HCT116 (cell line): ENCODE measurements around the gene RPAP3. TPM values are rescaled to one million over a fixed set of nuclear protein-coding genes. Genes with fewer than 3 reads are reported as not detected.

Experiments
- ATAC-seq: fragments of 200-7000 bp; cut with Tn5 transposase; 2 replicates; pipeline ENCODE4 v1.9.1; 2020; ENCODE audit warnings: mild to moderate bottlenecking, moderate library complexity
- BruUV-seq: library from RNA; stranded (reverse); fragments of 400-500 nt; replicated peaks from 2 replicates; lab custom pipeline; 2021; lab: Mats Ljungman, UMichigan
- CTCF ChIA-PET: fragments of 300-600 bp; sonication (Branson Sonifier 250); formaldehyde crosslinking; loops from one replicate; lab custom pipeline; 2021; ENCODE audit warnings: antibody characterized with exemption; lab: Charles Lee
- POLR2A ChIA-PET: fragments of 300-600, 350-600 bp; sonication (Branson Sonifier 250); formaldehyde crosslinking; loops from one replicate; lab custom pipeline; 2021; ENCODE audit warnings: antibody characterized with exemption; lab: Charles Lee
- RAD21 ChIA-PET, 2 experiments: fragments of 300-600 bp; sonication (Branson Sonifier 250); formaldehyde crosslinking; loops; one replicate each; lab custom pipeline; 2023; ENCODE audit warnings: low total read pairs in 2 of 2; ENCODE audit not compliant: uncharacterized antibody in 2 of 2, unreplicated experiment in 2 of 2, low non-redundant PET in 1 of 2; lab: Charles Lee
- DNase-seq: peaks from one replicate; pipeline ENCODE4 v3.0.0-alpha.2; 2010; ENCODE audit warnings: low read depth, low spot score
- H2AFZ ChIP-seq: fragments of 200-600 bp; shearing (Covaris generic), sonication (generic); 2 replicates; pipeline ENCODE4 v1.6.1; 2017; ENCODE audit warnings: low read depth, mixed run types, mixed read lengths, antibody characterized with exemption, low read length; ENCODE audit not compliant: poor library complexity, severe bottlenecking
- H3K27ac ChIP-seq: 2 replicates; pipeline ENCODE4 v1.5.1; 2012; ENCODE audit warnings: low read depth, low read length
- H3K27me3 ChIP-seq: fragments of 200-600 bp; sonication (generic); 2 replicates; pipeline ENCODE4 v1.6.1; 2016; ENCODE audit warnings: mixed run types, low read length, mixed read lengths; ENCODE audit not compliant: insufficient read depth
- H3K36me3 ChIP-seq, 2 experiments: fragments of 200-500 bp in 1 of 2; fragments of 200-600 bp in 1 of 2; sonication (Bioruptor generic) in 1 of 2; sonication (generic) in 1 of 2; 2 replicates each; pipeline versions ENCODE4 v1.5.1 to v1.6.1; 2014 to 2016; ENCODE audit warnings: low read length in 2 of 2, inconsistent platforms in 1 of 2, mixed read lengths in 1 of 2, mixed run types in 1 of 2; ENCODE audit not compliant: insufficient read depth in 2 of 2, control insufficient read depth in 1 of 2
- H3K4me1 ChIP-seq, 2 experiments: fragments of 200-600 bp in 1 of 2; sonication (generic) in 1 of 2; 2 replicates each; pipeline versions ENCODE4 v1.5.1 to v1.6.1; 2012 to 2017; ENCODE audit warnings: low read length in 2 of 2, inconsistent platforms in 1 of 2, mild to moderate bottlenecking in 1 of 2, mixed read lengths in 1 of 2, mixed run types in 1 of 2, moderate library complexity in 1 of 2; ENCODE audit not compliant: insufficient read depth in 2 of 2, control insufficient read depth in 1 of 2
- H3K4me2 ChIP-seq: fragments of 200-600 bp; sonication (generic); 2 replicates; pipeline ENCODE4 v1.6.1; 2017; ENCODE audit warnings: mixed run types, low read length, mixed read lengths
- H3K4me3 ChIP-seq, 2 experiments: fragments of 200-600 bp in 1 of 2; sonication (generic) in 1 of 2; replicated peaks in 1 of 2; 2 replicates each; pipeline ENCODE4 v1.5.1; 2011 to 2016; ENCODE audit warnings: low read length in 2 of 2, control low read depth in 1 of 2, low read depth in 1 of 2, mild to moderate bottlenecking in 1 of 2, mixed read lengths in 1 of 2, mixed run types in 1 of 2
- H3K79me2 ChIP-seq: fragments of 200-600 bp; sonication (generic); 2 replicates; pipeline ENCODE4 v1.6.1; 2017; ENCODE audit warnings: mild to moderate bottlenecking, mixed run types, low read length, moderate library complexity, mixed read lengths; ENCODE audit not compliant: insufficient read depth
- H3K9ac ChIP-seq: fragments of 200-600 bp; sonication (generic); 2 replicates; pipeline ENCODE4 v1.6.1; 2016; ENCODE audit warnings: low read length, mixed read lengths
- H3K9me2 ChIP-seq: fragments of 200-600 bp; sonication (generic), shearing (Covaris generic); 2 replicates; pipeline ENCODE4 v1.6.1; 2017; ENCODE audit warnings: mixed run types, mild to moderate bottlenecking, moderate library complexity; ENCODE audit not compliant: insufficient read depth
- H3K9me3 ChIP-seq, 2 experiments: fragments of 200-500 bp in 1 of 2; fragments of 200-600 bp in 1 of 2; sonication (Bioruptor generic) in 1 of 2; sonication (generic) in 1 of 2; 2 replicates each; pipeline ENCODE4 v1.6.1; 2014 to 2017; ENCODE audit warnings: low read length in 2 of 2, mixed read lengths in 2 of 2, inconsistent platforms in 1 of 2, low read depth in 1 of 2, mild to moderate bottlenecking in 1 of 2, mixed run types in 1 of 2, moderate library complexity in 1 of 2; ENCODE audit not compliant: control insufficient read depth in 1 of 2, insufficient read depth in 1 of 2
- H4K20me1 ChIP-seq: fragments of 200-600 bp; sonication (generic), shearing (Covaris generic); 2 replicates; pipeline ENCODE4 v1.6.1; 2017; ENCODE audit warnings: mixed run types, mild to moderate bottlenecking, moderate library complexity; ENCODE audit not compliant: insufficient read depth
- CEBPB ChIP-seq: IDR thresholded peaks from 2 replicates; pipeline ENCODE4 v1.6.1; 2012; ENCODE audit warnings: low read depth
- EGR1 ChIP-seq: IDR thresholded peaks from 2 replicates; pipeline ENCODE4 v1.6.1; 2012; ENCODE audit warnings: low read depth
- ELF1 ChIP-seq: IDR thresholded peaks from 2 replicates; pipeline ENCODE4 v1.6.1; 2012; ENCODE audit warnings: low read depth, borderline replicate concordance
- EZH2 ChIP-seq: fragments of 200-600 bp; sonication (generic); IDR thresholded peaks from 2 replicates; pipeline ENCODE4 v1.6.1; 2017; ENCODE audit warnings: antibody characterized with exemption, mixed run types
- FOSL1 ChIP-seq: IDR thresholded peaks from 2 replicates; pipeline ENCODE4 v1.6.1; 2012; ENCODE audit warnings: low read depth
- MAX ChIP-seq: IDR thresholded peaks from 2 replicates; pipeline ENCODE4 v1.6.1; 2012
- POLR2A ChIP-seq: IDR thresholded peaks from 2 replicates; pipeline ENCODE4 v1.7.0; 2011; ENCODE audit warnings: borderline replicate concordance; ENCODE audit not compliant: insufficient read depth, insufficient read length; ENCODE audit errors: extremely low read depth
- POLR2AphosphoS5 ChIP-seq: IDR thresholded peaks from 2 replicates; pipeline ENCODE4 v1.6.1; 2011; ENCODE audit warnings: mild to moderate bottlenecking, low read depth, low read length, moderate library complexity
- SP1 ChIP-seq: IDR thresholded peaks from 2 replicates; pipeline ENCODE4 v1.6.1; 2012; ENCODE audit warnings: low read depth
- SRF ChIP-seq: IDR thresholded peaks from 2 replicates; pipeline ENCODE4 v1.6.1; 2012; ENCODE audit warnings: low read depth
- ZBTB33 ChIP-seq: IDR thresholded peaks from 2 replicates; pipeline ENCODE4 v1.6.1; 2011; ENCODE audit warnings: mild to moderate bottlenecking, low read length, moderate library complexity; ENCODE audit not compliant: insufficient replicate concordance; ENCODE audit errors: extremely low read depth
- ZNF274 ChIP-seq: fragments of 200-500 bp; sonication (Bioruptor generic); IDR thresholded peaks from 2 replicates; pipeline ENCODE4 v1.6.1; 2014; ENCODE audit warnings: mild to moderate bottlenecking, low read depth, low read length, inconsistent platforms
- intact Hi-C: fragments of 100-400 bp; cut with micrococcal nuclease; formaldehyde crosslinking; loops from 2 replicates; pipeline ENCODE4 v1.10.0; 2022
- total RNA-seq: library from RNA; stranded (reverse); gene quantifications from one replicate; pipeline ENCODE4 v1.2.1, GENCODE V29; 2021; ENCODE audit not compliant: unreplicated experiment

Gene RPAP3
- total RNA-seq, 1 experiment from 2014 or later = 48.3 TPM

- Histone ChIP-seq H3K27me3 (no peaks in the 10 kb centered on the region), H3K9ac (no peak overlapping the region), H3K36me3 (no peaks in the 10 kb centered on the region), H3K9me2 (no peaks in the 10 kb centered on the region), H3K4me3 (no peak overlapping the region), H2AFZ (no peak overlapping the region), H3K79me2 (no peaks in the 10 kb centered on the region), H3K9me3 (no peaks in the 10 kb centered on the region), H3K4me1 (peaks cover 32 to 42% of the 10 kb centered on the region in 2 experiments), H3K4me2 (no peak overlapping the region), H4K20me1 (no peaks in the 10 kb centered on the region), H3K27ac (no peak overlapping the region)
- DNase-seq (no peak), ATAC-seq (no peak)
- ChIA-PET CTCF (interaction anchor here (9.1 kb wide), 1 partner anchor 8 kb away, joined by 75 read pairs; no protein-coding TSS in a partner anchor), RAD21 (no interaction called here), POLR2A (no interaction called here)
- BruUV-seq = no TSS peak
- no peak for TF ChIP-seq SRF
- TF ChIP-seq ELF1 = no peak
- TF ChIP-seq CEBPB = no peak
- TF ChIP-seq POLR2A = no peak
- no peak for TF ChIP-seq POLR2AphosphoS5
- TF ChIP-seq ZNF274 = no peak
- TF ChIP-seq EGR1 = no peak
- TF ChIP-seq FOSL1 = no peak
- intact Hi-C loops = no loop called here
Measured at GRCh38 chr12:47750916-47751470, 45.2 kb upstream of the RPAP3 start.

GRCh38 chr12:47750229-47750798, 44.5 kb upstream of the RPAP3 start:
- Histone ChIP-seq H3K9me2 (no peaks in the 10 kb centered on the region), H2AFZ (no peak overlapping the region), H3K9ac (no peak overlapping the region), H3K27me3 (no peaks in the 10 kb centered on the region), H4K20me1 (no peaks in the 10 kb centered on the region), H3K9me3 (no peaks in the 10 kb centered on the region), H3K4me3 (no peak overlapping the region), H3K4me1 (peaks cover 29 to 40% of the 10 kb centered on the region in 2 experiments), H3K27ac (no peak overlapping the region), H3K36me3 (no peaks in the 10 kb centered on the region), H3K4me2 (no peak overlapping the region), H3K79me2 (no peaks in the 10 kb centered on the region)
- no TSS peak for BruUV-seq
- no peak for DNase-seq
- TF ChIP-seq ZNF274 = no peak
- TF ChIP-seq ZBTB33 = no peak
- TF ChIP-seq EZH2 = no peak
- no peak for TF ChIP-seq SP1
- no peak for TF ChIP-seq ELF1
- no peak for TF ChIP-seq POLR2A
- TF ChIP-seq MAX = no peak
- TF ChIP-seq FOSL1 = no peak
- CTCF ChIA-PET = no interaction called here
- POLR2A ChIA-PET = no interaction called here
- intact Hi-C loops = no loop called here
- ATAC-seq = no peak
- RAD21 ChIA-PET = no interaction called here
